ENCODE data around the gene PTCD2.

The PTCD2 gene

GRCh38 chr5:72368271-72368670 lies 48.1 kb downstream of the PTCD2 start:
- DNase-seq = no peak
- intact Hi-C loops (cut with DNase I) = loop anchor here (5.0 to 10.0 kb wide), 2 partner anchors 154 to 457 kb away; no protein-coding TSS in a partner anchor

- intact Hi-C loops (cut with DNase I) = loop anchor here (5.0 to 10.0 kb wide), 2 partner anchors 153 to 456 kb away; no protein-coding TSS in a partner anchor
- DNase-seq = no peak
These were observed 49.1 kb downstream of the PTCD2 start for GRCh38 chr5:72369301-72369700.

- intact Hi-C loops (cut with DNase I) = loop anchor here (5.0 to 10.0 kb wide), 3 partner anchors 153 to 573 kb away; no protein-coding TSS in a partner anchor
- DNase-seq = no peak
These were observed 49.5 kb downstream of the PTCD2 start for GRCh38 chr5:72369711-72370110.

GRCh38 chr5:72372331-72372730 lies 52.2 kb downstream of the PTCD2 start:
- intact Hi-C loops (cut with DNase I) = loop anchor here (5.0 kb wide), 1 partner anchor 570 kb away; no protein-coding TSS in a partner anchor
- DNase-seq = no peak

- intact Hi-C loops (cut with DNase I) = loop anchor here (5.0 kb wide), 1 partner anchor 569 kb away; no protein-coding TSS in a partner anchor
- DNase-seq = no peak
These were observed 52.8 kb downstream of the PTCD2 start for GRCh38 chr5:72372923-72373322.

GRCh38 chr5:72374844-72375243 lies 54.7 kb downstream of the PTCD2 start:
- intact Hi-C loops (cut with DNase I) = loop anchor here (5.0 kb wide), 1 partner anchor 567 kb away; no protein-coding TSS in a partner anchor
- DNase-seq = no peak

GRCh38 chr5:72376381-72376780 lies 56.2 kb downstream of the PTCD2 start:
- intact Hi-C loops (cut with DNase I) = no loop called here
- no peak for DNase-seq

GRCh38 chr5:72377910-72378638 lies 57.9 kb downstream of the PTCD2 start:
- no peak for DNase-seq
- intact Hi-C loops (cut with DNase I) = no loop called here

- peak in 8 of 42 donors; percentile 12 to 59 (median 30) for DNase-seq
- intact Hi-C loops (cut with DNase I) = no loop called here
These were observed 58.6 kb downstream of the PTCD2 start for GRCh38 chr5:72378639-72379289.

GRCh38 chr5:72379936-72380335 lies 59.8 kb downstream of the PTCD2 start:
- DNase-seq = no peak
- intact Hi-C loops (cut with DNase I) = no loop called here

- DNase-seq = no peak
- intact Hi-C loops (cut with DNase I) = no loop called here
These were observed 60.5 kb downstream of the PTCD2 start for GRCh38 chr5:72380492-72381274.

- intact Hi-C loops (cut with DNase I) = no loop called here
- no peak for DNase-seq
These were observed 63.1 kb downstream of the PTCD2 start for GRCh38 chr5:72383280-72383679.

GRCh38 chr5:72383726-72384125 lies 63.6 kb downstream of the PTCD2 start:
- intact Hi-C loops (cut with DNase I) = no loop called here
- no peak for DNase-seq

GRCh38 chr5:72386639-72387038 lies 66.5 kb downstream of the PTCD2 start:
- intact Hi-C loops (cut with DNase I) = no loop called here
- no peak for DNase-seq

GRCh38 chr5:72387985-72388384 lies 67.8 kb downstream of the PTCD2 start:
- intact Hi-C loops (cut with DNase I) = no loop called here
- no peak for DNase-seq

- intact Hi-C loops (cut with DNase I) = no loop called here
- no peak for DNase-seq
These were observed 68.5 kb downstream of the PTCD2 start for GRCh38 chr5:72388646-72389045.

GRCh38 chr5:72390836-72391235 lies 70.7 kb downstream of the PTCD2 start:
- DNase-seq = no peak
- intact Hi-C loops (cut with DNase I) = no loop called here

- intact Hi-C loops (cut with DNase I) = no loop called here
These were observed 72.2 kb downstream of the PTCD2 start for GRCh38 chr5:72392326-72392733.

GRCh38 chr5:72393052-72393451 lies 72.9 kb downstream of the PTCD2 start:
- DNase-seq = no peak
- intact Hi-C loops (cut with DNase I) = no loop called here

More at GRCh38 chr5:72392326-72392733, 72.2 kb downstream of the PTCD2 start:
- DNase-seq = no peak

- intact Hi-C loops (cut with DNase I) = no loop called here
- DNase-seq = peak in 21 of 42 donors; percentile 3 to 52 (median 25)
These were observed 74.5 kb downstream of the PTCD2 start for GRCh38 chr5:72394688-72395087.

Data from head of caudate nucleus (tissue), 42 donors.